Calu3 (cell line): Measurements from ENCODE around the gene IL1RN. TPM values are rescaled to one million over a fixed set of nuclear protein-coding genes. Genes with fewer than 3 reads are reported as not detected.

Experiments used
- BruUV-seq: library from RNA; stranded (reverse); fragments of 400-500 nt; replicated peaks from 2 replicates; lab custom pipeline; 2021; lab: Mats Ljungman, UMichigan
- CTCF ChIA-PET: fragments of 300-600 bp; sonication (Branson Sonifier 250); formaldehyde crosslinking; loops from one replicate; lab custom pipeline; 2022; ENCODE audit warnings: antibody characterized with exemption; lab: Charles Lee
- DNase-seq: peaks from one replicate; pipeline ENCODE4 v3.0.0; 2022
- H3K27ac Mint-ChIP-seq: one replicate; pipeline ENCODE4 v1.8.0; 2022; ENCODE audit warnings: mixed read lengths; ENCODE audit not compliant: unreplicated experiment
- H3K27me3 Mint-ChIP-seq: one replicate; pipeline ENCODE4 v1.8.0; 2022; ENCODE audit warnings: mixed read lengths; ENCODE audit not compliant: unreplicated experiment
- H3K36me3 Mint-ChIP-seq: one replicate; pipeline ENCODE4 v1.8.0; 2022; ENCODE audit warnings: mild to moderate bottlenecking, moderate library complexity, mixed read lengths; ENCODE audit not compliant: insufficient read depth, unreplicated experiment
- H3K4me1 Mint-ChIP-seq: one replicate; pipeline ENCODE4 v1.8.0; 2022; ENCODE audit warnings: mild to moderate bottlenecking, low read depth, mixed read lengths; ENCODE audit not compliant: unreplicated experiment
- H3K4me3 Mint-ChIP-seq: one replicate; pipeline ENCODE4 v1.8.0; 2022; ENCODE audit warnings: mild to moderate bottlenecking, low read depth, moderate library complexity, mixed read lengths; ENCODE audit not compliant: unreplicated experiment
- H3K9me3 Mint-ChIP-seq: one replicate; pipeline ENCODE4 v1.8.0; 2022; ENCODE audit warnings: low read depth, mixed read lengths; ENCODE audit not compliant: unreplicated experiment
- intact Hi-C: fragments of 100-400 bp; cut with micrococcal nuclease; formaldehyde crosslinking; loops from one replicate; pipeline ENCODE4 v1.10.0; 2022; ENCODE audit not compliant: unreplicated experiment
- total RNA-seq: library from RNA; stranded (reverse); gene quantifications from 2 replicates; pipeline ENCODE4 v1.2.3, GENCODE V29; 2022
- TF ChIP-seq, protein P1 (sequence below): fragments of 200-600 bp; IDR thresholded peaks from one replicate; pipeline ENCODE4 v1.8.0; 2022; ENCODE audit warnings: antibody characterized with exemption; ENCODE audit not compliant: unreplicated experiment

Gene IL1RN
- total RNA-seq, 1 experiment from 2014 or later = 19.4 TPM

DNA sequence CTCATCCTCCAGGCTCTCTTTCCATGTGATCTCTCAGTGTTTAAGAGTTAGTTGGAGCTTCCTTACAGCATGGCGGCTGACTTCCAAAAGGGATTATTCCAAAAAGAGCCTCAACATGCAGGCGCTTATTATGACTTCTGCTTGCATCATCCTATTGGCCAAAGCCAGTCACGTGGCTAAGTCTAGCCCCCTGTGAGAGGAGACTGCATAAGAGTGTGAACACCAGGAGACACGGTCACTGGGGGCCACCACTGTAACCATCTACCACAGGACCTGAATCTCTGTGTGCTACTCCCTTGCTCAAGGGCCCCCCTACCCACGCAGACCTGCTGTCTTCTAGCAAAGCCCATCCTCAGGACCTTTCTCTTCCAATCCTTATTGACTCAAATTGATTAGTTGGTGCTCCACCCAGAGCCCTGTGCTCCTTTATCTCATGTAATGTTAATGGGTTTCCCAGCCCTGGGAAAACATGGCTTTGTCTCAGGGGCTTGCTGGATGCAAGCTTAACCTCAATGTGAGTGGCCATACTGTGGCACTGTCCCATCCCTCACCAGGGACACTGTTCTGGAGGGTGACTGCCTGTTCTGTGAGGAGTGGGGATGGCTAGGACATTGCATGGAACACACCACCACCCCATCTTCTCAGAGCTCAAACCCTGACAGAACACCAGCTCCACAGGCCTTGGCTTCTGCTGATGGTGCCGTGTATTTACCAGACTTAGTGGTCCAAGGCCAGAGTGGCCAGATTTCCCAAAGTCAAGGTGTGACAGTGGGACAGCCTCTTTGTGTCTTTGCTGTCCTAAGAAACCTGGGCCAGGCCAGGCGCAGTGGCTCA lies 4.2 kb downstream of the IL1RN start:
- CTCF ChIA-PET = no interaction called here
- no peak for DNase-seq
- Mint-ChIP-seq H3K4me1 (peaks cover under 1% of the 10 kb centered on the region), H3K4me3 (no peak overlapping the region), H3K9me3 (no peaks in the 10 kb centered on the region), H3K36me3 (peaks cover 14% of the 10 kb centered on the region), H3K27me3 (no peaks in the 10 kb centered on the region), H3K27ac (no peak overlapping the region)
- no TSS peak for BruUV-seq
- intact Hi-C loops = no loop called here
- TF ChIP-seq, protein P1, sequence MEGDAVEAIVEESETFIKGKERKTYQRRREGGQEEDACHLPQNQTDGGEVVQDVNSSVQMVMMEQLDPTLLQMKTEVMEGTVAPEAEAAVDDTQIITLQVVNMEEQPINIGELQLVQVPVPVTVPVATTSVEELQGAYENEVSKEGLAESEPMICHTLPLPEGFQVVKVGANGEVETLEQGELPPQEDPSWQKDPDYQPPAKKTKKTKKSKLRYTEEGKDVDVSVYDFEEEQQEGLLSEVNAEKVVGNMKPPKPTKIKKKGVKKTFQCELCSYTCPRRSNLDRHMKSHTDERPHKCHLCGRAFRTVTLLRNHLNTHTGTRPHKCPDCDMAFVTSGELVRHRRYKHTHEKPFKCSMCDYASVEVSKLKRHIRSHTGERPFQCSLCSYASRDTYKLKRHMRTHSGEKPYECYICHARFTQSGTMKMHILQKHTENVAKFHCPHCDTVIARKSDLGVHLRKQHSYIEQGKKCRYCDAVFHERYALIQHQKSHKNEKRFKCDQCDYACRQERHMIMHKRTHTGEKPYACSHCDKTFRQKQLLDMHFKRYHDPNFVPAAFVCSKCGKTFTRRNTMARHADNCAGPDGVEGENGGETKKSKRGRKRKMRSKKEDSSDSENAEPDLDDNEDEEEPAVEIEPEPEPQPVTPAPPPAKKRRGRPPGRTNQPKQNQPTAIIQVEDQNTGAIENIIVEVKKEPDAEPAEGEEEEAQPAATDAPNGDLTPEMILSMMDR = no peak

DNA sequence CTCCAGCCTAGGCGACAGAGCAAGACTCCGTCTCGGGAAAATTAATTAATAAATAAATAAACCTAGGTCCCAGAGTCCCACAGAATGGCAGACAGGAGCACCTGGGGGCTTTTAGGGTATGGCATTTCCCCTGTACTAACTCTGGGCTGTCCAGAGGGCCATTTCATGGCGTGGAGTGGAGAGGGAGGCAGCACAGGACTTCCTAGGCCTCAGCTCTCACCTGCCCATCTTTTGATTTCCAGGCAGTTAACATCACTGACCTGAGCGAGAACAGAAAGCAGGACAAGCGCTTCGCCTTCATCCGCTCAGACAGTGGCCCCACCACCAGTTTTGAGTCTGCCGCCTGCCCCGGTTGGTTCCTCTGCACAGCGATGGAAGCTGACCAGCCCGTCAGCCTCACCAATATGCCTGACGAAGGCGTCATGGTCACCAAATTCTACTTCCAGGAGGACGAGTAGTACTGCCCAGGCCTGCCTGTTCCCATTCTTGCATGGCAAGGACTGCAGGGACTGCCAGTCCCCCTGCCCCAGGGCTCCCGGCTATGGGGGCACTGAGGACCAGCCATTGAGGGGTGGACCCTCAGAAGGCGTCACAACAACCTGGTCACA lies 5.1 kb downstream of the IL1RN start:
- peaks cover 10% of the 10 kb centered on the region for H3K36me3 Mint-ChIP-seq

GRCh38 chr2:113133704-113134598 lies 6.6 kb downstream of the IL1RN start:
- intact Hi-C loops = no loop called here
- no TSS peak for BruUV-seq
- Mint-ChIP-seq H3K36me3 (peaks cover 10% of the 10 kb centered on the region), H3K4me1 (peaks cover 19% of the 10 kb centered on the region), H3K27ac (no peak overlapping the region), H3K27me3 (no peaks in the 10 kb centered on the region), H3K4me3 (no peak overlapping the region), H3K9me3 (no peaks in the 10 kb centered on the region)
- no peak for DNase-seq
- CTCF ChIA-PET = interaction anchor here (0.7 to 1.4 kb wide), 2 partner anchors 54 to 65 kb away, joined by 3 to 6 read pairs; no protein-coding TSS in a partner anchor
- TF ChIP-seq, protein P1 = no peak

More for the DNA sequence above, 5.1 kb downstream of the IL1RN start:
- Mint-ChIP-seq H3K4me3 (no peak overlapping the region), H3K9me3 (no peaks in the 10 kb centered on the region), H3K27me3 (no peaks in the 10 kb centered on the region), H3K4me1 (peaks cover 9% of the 10 kb centered on the region), H3K27ac (no peak overlapping the region)
- no peak for DNase-seq
- intact Hi-C loops = no loop called here
- TF ChIP-seq, protein P1 = no peak
- CTCF ChIA-PET = no interaction called here
- BruUV-seq = no TSS peak

DNA sequence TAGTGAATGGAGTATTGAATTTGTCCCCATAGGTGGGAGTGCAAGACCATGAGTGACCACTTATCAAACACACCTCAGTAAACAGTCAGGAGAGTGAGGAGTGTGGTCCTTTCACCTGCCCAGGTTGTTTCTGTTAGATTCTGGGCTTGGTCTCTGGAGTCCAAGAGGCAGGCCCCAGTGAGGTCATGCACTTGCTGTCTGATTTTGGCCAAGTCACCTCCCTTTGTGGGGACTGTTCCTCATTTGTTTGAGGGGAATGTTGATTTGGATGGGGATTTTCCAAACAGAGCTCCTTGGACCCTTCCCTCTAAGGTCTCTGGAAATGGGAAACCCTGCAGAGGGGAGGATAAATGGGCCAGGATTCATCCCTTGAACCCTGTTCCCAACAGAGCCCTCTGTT lies 7.3 kb downstream of the IL1RN start:
- H3K4me3 Mint-ChIP-seq = no peak overlapping the region
- intact Hi-C loops = loop anchor here (5.0 kb wide), 1 partner anchor 52 kb away; no protein-coding TSS in a partner anchor
- H3K27me3 Mint-ChIP-seq = no peaks in the 10 kb centered on the region
- H3K9me3 Mint-ChIP-seq = no peaks in the 10 kb centered on the region
- TF ChIP-seq, protein P1 = no peak
- no peak overlapping the region for H3K27ac Mint-ChIP-seq
- CTCF ChIA-PET = no interaction called here
- no TSS peak for BruUV-seq
- no peak for DNase-seq
- H3K36me3 Mint-ChIP-seq = peaks cover 10% of the 10 kb centered on the region
- H3K4me1 Mint-ChIP-seq = peaks cover 20% of the 10 kb centered on the region
